Lung (tissue), 12 donors: ENCODE results near the gene ANO2. TPM values are rescaled to one million over a fixed set of nuclear protein-coding genes. Genes with fewer than 3 reads are reported as not detected.

ENCODE experiments used
- ATAC-seq: fragments of 200-7000 bp; cut with Tn5 transposase; one replicate; pipeline ENCODE4 v1.9.1; 2020; ENCODE audit warnings: moderate number of reproducible peaks; ENCODE audit not compliant: insufficient read depth, low FRiP score
- DNase-seq, 3 donors: peaks; one replicate each; pipeline ENCODE4 v3.0.0-alpha.2; 2013 to 2017
- H3K27ac ChIP-seq, 2 donors: one replicate each; pipeline ENCODE4 v1.5.1; 2013; ENCODE audit warnings: mild to moderate bottlenecking in 2 of 2, moderate library complexity in 2 of 2, control low read depth in 1 of 2, inconsistent platforms in 1 of 2, low read depth in 1 of 2, low read length in 1 of 2
- H3K27me3 ChIP-seq, 3 donors: one replicate each; pipeline ENCODE4 v1.5.1; 2013; ENCODE audit warnings: low read length in 2 of 3; ENCODE audit not compliant: control insufficient read depth in 3 of 3, insufficient read depth in 3 of 3
- H3K36me3 ChIP-seq, 4 donors: one replicate each; pipeline ENCODE4 v1.5.1; 2013; ENCODE audit warnings: low read length in 4 of 4, mild to moderate bottlenecking in 1 of 4, moderate library complexity in 1 of 4; ENCODE audit not compliant: control insufficient read depth in 4 of 4, insufficient read depth in 4 of 4
- H3K4me1 ChIP-seq, 5 donors: one replicate each; pipeline ENCODE4 v1.5.1; 2013; ENCODE audit warnings: low read length in 5 of 5, mild to moderate bottlenecking in 2 of 5, moderate library complexity in 1 of 5; ENCODE audit not compliant: control insufficient read depth in 5 of 5, insufficient read depth in 5 of 5
- H3K4me3 ChIP-seq: one replicate; pipeline ENCODE4 v1.5.1; 2013; ENCODE audit warnings: mild to moderate bottlenecking, control low read depth, moderate library complexity
- H3K9ac ChIP-seq, 2 donors: one replicate each; pipeline ENCODE4 v1.5.1; 2013; ENCODE audit warnings: low read length in 2 of 2, control low read depth in 1 of 2; ENCODE audit not compliant: insufficient read depth in 1 of 2
- H3K9me3 ChIP-seq, 4 donors: one replicate each; pipeline ENCODE4 v1.5.1; 2013; ENCODE audit warnings: low read length in 3 of 4, mild to moderate bottlenecking in 1 of 4, moderate library complexity in 1 of 4; ENCODE audit not compliant: control insufficient read depth in 4 of 4, insufficient read depth in 3 of 4
- WGBS, 2 donors: extraction: QIAGEN DNeasy Blood & Tissue Kit; methylation state at CpG; one replicate each; pipeline ENCODE4 v1.1.7; 2013; 5-methylcytosine and 5-hydroxymethylcytosine counted together
- polyA plus RNA-seq, 2 donors: library from polyadenylated mRNA; stranded (reverse); fragments of 200-250 nt; gene quantifications; one replicate each; pipeline ENCODE4 v1.2.1, GENCODE V29; 2013
- total RNA-seq, 2 donors: library from RNA; depleted of rRNA in 1 of 2; stranded (reverse); fragments of >200 nt in 1 of 2; gene quantifications; one replicate each; pipeline ENCODE4 v1.2.1, GENCODE V29; 2014 to 2021
- TF ChIP-seq, protein P1 (sequence below): IDR thresholded peaks from 2 replicates; pipeline ENCODE4 v1.5.1; 2012; ENCODE audit warnings: mild to moderate bottlenecking; ENCODE audit errors: control extremely low read depth, extremely low read depth
- donor health status: control.
- donor health status: control.
- donor health status: Bipolar disorder and iron deficiency.
- donor health status: healthy.
- donor health status: DM: yes; HTN: yes; CAD: no.

The ANO2 gene
- total and polyA plus RNA-seq, 4 donors = 5.9 to 11.3 (median 7.4) TPM

DNA sequence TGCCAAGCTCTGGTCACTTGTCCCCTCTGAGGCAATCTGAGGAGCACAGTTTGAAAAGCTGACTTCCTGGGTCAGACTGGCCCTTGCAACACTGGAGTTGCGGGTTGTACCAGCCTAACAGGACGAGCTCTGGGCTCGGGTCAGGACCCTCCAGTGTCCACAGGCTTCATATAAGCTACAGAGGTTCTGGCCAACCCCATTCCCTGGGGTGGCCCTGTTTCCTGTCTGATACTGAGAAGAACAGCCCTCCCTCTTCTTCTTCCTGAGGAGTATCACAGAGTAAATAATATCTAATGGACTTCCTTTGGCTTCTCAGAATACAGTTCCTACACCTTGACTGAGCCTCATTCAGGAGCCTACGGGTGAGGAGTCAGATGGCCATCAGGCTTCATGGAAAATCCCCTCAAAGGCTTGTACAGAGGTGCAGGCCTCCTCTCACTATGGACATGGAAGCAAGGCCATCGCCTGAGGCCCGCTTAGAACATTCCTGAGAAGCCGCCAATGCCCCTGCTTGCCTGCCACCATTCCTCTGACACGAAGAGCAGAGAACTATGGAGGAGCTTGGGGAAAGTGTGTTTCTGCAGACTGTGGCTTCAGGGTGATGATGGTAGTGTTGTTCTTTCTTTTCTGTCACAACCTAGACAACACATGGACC lies 28.5 kb upstream of the ANO2 start:
- H3K27ac ChIP-seq = no peak overlapping the region
- TF ChIP-seq, protein P1, sequence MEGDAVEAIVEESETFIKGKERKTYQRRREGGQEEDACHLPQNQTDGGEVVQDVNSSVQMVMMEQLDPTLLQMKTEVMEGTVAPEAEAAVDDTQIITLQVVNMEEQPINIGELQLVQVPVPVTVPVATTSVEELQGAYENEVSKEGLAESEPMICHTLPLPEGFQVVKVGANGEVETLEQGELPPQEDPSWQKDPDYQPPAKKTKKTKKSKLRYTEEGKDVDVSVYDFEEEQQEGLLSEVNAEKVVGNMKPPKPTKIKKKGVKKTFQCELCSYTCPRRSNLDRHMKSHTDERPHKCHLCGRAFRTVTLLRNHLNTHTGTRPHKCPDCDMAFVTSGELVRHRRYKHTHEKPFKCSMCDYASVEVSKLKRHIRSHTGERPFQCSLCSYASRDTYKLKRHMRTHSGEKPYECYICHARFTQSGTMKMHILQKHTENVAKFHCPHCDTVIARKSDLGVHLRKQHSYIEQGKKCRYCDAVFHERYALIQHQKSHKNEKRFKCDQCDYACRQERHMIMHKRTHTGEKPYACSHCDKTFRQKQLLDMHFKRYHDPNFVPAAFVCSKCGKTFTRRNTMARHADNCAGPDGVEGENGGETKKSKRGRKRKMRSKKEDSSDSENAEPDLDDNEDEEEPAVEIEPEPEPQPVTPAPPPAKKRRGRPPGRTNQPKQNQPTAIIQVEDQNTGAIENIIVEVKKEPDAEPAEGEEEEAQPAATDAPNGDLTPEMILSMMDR = no peak
- no peak overlapping the region for H3K4me3 ChIP-seq
- no peaks in the 10 kb centered on the region for H3K9me3 ChIP-seq
- H3K27me3 ChIP-seq = no peaks in the 10 kb centered on the region
- WGBS, 2 donors = 76 to 83% methylated on average over 8 of the region's 8 CpGs
- H3K36me3 ChIP-seq = peaks cover 0 to 6% (median 0%) of the 10 kb centered on the region in 4 donors
- DNase-seq (no peak), ATAC-seq (no peak)
- peaks cover 0 to 4% (median 0%) of the 10 kb centered on the region in 5 donors for H3K4me1 ChIP-seq
- no peak overlapping the region for H3K9ac ChIP-seq

DNA sequence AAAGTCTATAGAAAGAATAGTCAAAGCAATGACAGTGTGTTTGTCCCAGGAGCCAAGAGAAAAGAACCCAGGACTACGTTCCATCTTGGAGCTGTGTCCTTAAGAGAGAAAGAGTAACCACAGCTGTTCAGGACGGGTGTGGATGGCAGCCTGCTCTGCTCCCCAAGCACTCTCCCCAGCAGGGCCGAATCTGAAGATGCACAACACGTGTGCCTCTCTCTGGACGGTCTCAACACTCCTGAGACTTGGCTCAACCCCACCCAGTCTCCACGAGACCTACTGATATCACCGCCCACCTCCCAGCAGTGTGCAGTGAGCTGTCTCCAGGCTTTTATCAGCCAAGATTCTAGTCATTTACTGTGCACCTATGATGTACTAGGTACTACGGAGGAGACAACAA lies 27.3 kb upstream of the ANO2 start:
- no peak overlapping the region for H3K27ac ChIP-seq
- no peaks in the 10 kb centered on the region for H3K27me3 ChIP-seq
- no peak for ATAC-seq
- TF ChIP-seq, protein P1 = no peak
- no peak overlapping the region for H3K9ac ChIP-seq
- WGBS, 2 donors = 59 to 84% methylated on average over 8 of the region's 8 CpGs
- H3K4me1 ChIP-seq = peaks cover 0 to 4% (median 0%) of the 10 kb centered on the region in 5 donors
- DNase-seq = peak in 1 of 3 donors; percentile 16
- H3K9me3 ChIP-seq = no peaks in the 10 kb centered on the region
- no peak overlapping the region for H3K4me3 ChIP-seq
- peaks cover 0 to 13% (median 0%) of the 10 kb centered on the region in 4 donors for H3K36me3 ChIP-seq

DNA sequence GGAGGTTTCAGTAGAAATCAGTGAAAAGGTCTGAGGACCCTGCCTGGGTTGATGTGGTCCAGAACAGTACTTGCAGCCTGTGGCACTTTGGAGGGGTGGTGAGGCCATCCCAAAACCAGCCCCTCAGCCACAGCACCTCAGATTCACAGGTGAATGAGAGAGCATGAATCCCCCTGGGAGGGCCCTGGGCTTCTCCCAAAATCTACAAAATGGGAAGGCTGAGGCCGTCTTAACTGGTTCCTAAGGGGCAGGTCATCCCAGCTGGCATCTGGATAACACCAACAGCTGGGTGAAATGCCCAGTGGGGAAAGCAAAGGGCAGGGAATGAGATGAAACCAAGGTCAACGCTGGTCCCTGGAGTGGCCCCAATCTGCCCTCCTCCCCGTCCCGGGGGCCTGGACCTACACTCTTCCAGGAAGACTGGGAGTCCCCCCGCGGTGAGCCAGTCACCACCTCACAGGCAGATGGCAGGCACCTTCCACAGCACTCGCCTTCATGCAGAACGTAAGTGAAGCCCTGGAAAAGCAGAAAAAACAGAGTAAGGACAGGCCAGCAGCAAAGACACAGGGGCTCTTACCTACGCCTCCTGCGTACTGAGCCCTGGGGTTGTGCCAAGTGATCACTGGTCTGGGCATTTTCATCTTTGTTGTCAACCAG lies 26.3 kb upstream of the ANO2 start:
- TF ChIP-seq, protein P1 = no peak
- peaks cover 0 to 4% (median 0%) of the 10 kb centered on the region in 5 donors for H3K4me1 ChIP-seq
- peaks cover 0 to 15% (median 0%) of the 10 kb centered on the region in 4 donors for H3K36me3 ChIP-seq
- H3K9ac ChIP-seq = no peak overlapping the region
- WGBS, 2 donors = 91 to 95% methylated on average over 10 of the region's 10 CpGs
- H3K4me3 ChIP-seq = no peak overlapping the region
- H3K27ac ChIP-seq = no peak overlapping the region
- ATAC-seq (no peak), DNase-seq (no peak)
- H3K27me3 ChIP-seq = no peaks in the 10 kb centered on the region
- no peaks in the 10 kb centered on the region for H3K9me3 ChIP-seq
